Smooth muscle cell (in vitro differentiated cells): ENCODE data around the gene MOB1A. TPM values are rescaled to one million over a fixed set of nuclear protein-coding genes. Genes with fewer than 3 reads are reported as not detected.
"Not testable (repeated sequence)": the region's sequence is repeated elsewhere in the genome, so short reads cannot be mapped to it uniquely, and the experiment has no call there.

Experiments used
- DNase-seq: peaks from one replicate; lab custom pipeline; 2025; ENCODE audit not compliant: unreplicated experiment; lab: John Stamatoyannopoulos, UW
- H2AFZ ChIP-seq: fragments of 200-600 bp; sonication (generic); 2 replicates; pipeline ENCODE4 v1.6.0; 2016; ENCODE audit warnings: antibody characterized with exemption, low read depth, mild to moderate bottlenecking
- H3F3A ChIP-seq: fragments of 200-600 bp; sonication (generic); 2 replicates; pipeline ENCODE4 v1.6.0; 2017; ENCODE audit warnings: antibody characterized with exemption, low read depth
- H3K27ac ChIP-seq: fragments of 200-600 bp; sonication (generic); 2 replicates; pipeline ENCODE4 v1.5.1; 2016; ENCODE audit warnings: low read depth, mild to moderate bottlenecking
- H3K27me3 ChIP-seq: fragments of 200-600 bp; sonication (generic); 2 replicates; pipeline ENCODE4 v1.6.1; 2016; ENCODE audit warnings: low read depth, mild to moderate bottlenecking
- H3K36me3 ChIP-seq: fragments of 200-600 bp; sonication (generic); 2 replicates; pipeline ENCODE4 v1.5.1; 2016; ENCODE audit warnings: low read depth
- H3K4me1 ChIP-seq: fragments of 200-600 bp; sonication (generic); 2 replicates; pipeline ENCODE4 v1.5.1; 2016; ENCODE audit warnings: low read depth
- H3K4me2 ChIP-seq: fragments of 200-600 bp; sonication (generic); 2 replicates; pipeline ENCODE4 v1.6.0; 2016; ENCODE audit warnings: mild to moderate bottlenecking
- H3K4me3 ChIP-seq: fragments of 200-600 bp; sonication (generic); 2 replicates; pipeline ENCODE4 v1.5.1; 2016; ENCODE audit warnings: mild to moderate bottlenecking
- H3K79me2 ChIP-seq: fragments of 200-600 bp; sonication (generic); 2 replicates; pipeline ENCODE4 v1.6.0; 2016; ENCODE audit warnings: low read depth, mild to moderate bottlenecking
- H3K9ac ChIP-seq: fragments of 200-600 bp; sonication (generic); 2 replicates; pipeline ENCODE4 v1.6.0; 2016; ENCODE audit warnings: low read depth
- H3K9me3 ChIP-seq: fragments of 200-600 bp; sonication (generic); replicated peaks from 2 replicates; pipeline ENCODE4 v1.5.1; 2016; ENCODE audit warnings: low read depth
- H4K20me1 ChIP-seq: fragments of 200-600 bp; sonication (generic); 2 replicates; pipeline ENCODE4 v1.6.0; 2016; ENCODE audit warnings: low read depth
- CTCF ChIP-seq: fragments of 200-600 bp; sonication (generic); IDR thresholded peaks from 2 replicates; pipeline ENCODE4 v1.5.1; 2017; ENCODE audit warnings: borderline replicate concordance, mild to moderate bottlenecking, antibody characterized with exemption; ENCODE audit not compliant: insufficient read depth, poor library complexity, severe bottlenecking
- WGBS: methylation state at CpG from one replicate; pipeline ENCODE4 v1.1.7; 2016; ENCODE audit warnings: low lambda C conversion rate; 5-methylcytosine and 5-hydroxymethylcytosine counted together
- polyA plus RNA-seq: library from polyadenylated mRNA; unstranded; fragments of >200 nt; fragmentation: Nextera tagmentation; extraction: Ambion mirVana; gene quantifications from 2 replicates; pipeline ENCODE4 v1.2.1, GENCODE V29; 2016
- total RNA-seq: library from RNA; depleted of rRNA; stranded (reverse); fragments of >200 nt; gene quantifications from 2 replicates; pipeline ENCODE4 v1.2.3, GENCODE V29; 2014

Gene MOB1A
- total and polyA plus RNA-seq, 2 experiments from 2014 or later, result 45.2 to 98.1 TPM

- 40% methylated on average over 6 of the region's 6 CpGs for WGBS
- TF ChIP-seq CTCF, result no peak
- no peak overlapping the region for H3K4me3 ChIP-seq
- no peak overlapping the region for H3K27ac ChIP-seq
- no peak overlapping the region for H3K4me2 ChIP-seq
- H4K20me1 ChIP-seq, result no peaks in the 10 kb centered on the region
- H3K9me3 ChIP-seq, result no peaks in the 10 kb centered on the region
- H3K4me1 ChIP-seq, result peaks cover 5% of the 10 kb centered on the region
- peaks cover 25% of the 10 kb centered on the region for H3K27me3 ChIP-seq
- DNase-seq, result no peak
- no peaks in the 10 kb centered on the region for H3K79me2 ChIP-seq
- H2AFZ ChIP-seq, result peak overlapping the region; percentile 49
- H3K9ac ChIP-seq, result no peak overlapping the region
- H3K36me3 ChIP-seq, result no peaks in the 10 kb centered on the region
- H3F3A ChIP-seq, result no peaks in the 10 kb centered on the region
Observed at GRCh38 chr2:74188018-74188601, 9.4 kb upstream of the MOB1A start.

- H3K4me1 ChIP-seq, H4K20me1 ChIP-seq, DNase-seq, H3K4me3 ChIP-seq, H3K36me3 ChIP-seq, H3F3A ChIP-seq, H3K9me3 ChIP-seq, H3K79me2 ChIP-seq, H3K27ac ChIP-seq, H3K4me2 ChIP-seq, H3K9ac ChIP-seq, H2AFZ ChIP-seq: not testable (repeated sequence)
- peaks cover 18% of the 10 kb centered on the region for H3K27me3 ChIP-seq
- WGBS, result 92% methylated on average over 15 of the region's 15 CpGs
Observed at GRCh38 chr2:74186706-74187105, 8.0 kb upstream of the MOB1A start.

GRCh38 chr2:74186038-74186437, 7.4 kb upstream of the MOB1A start:
- Histone ChIP-seq H2AFZ (no peak overlapping the region), H3K27me3 (peaks cover 13% of the 10 kb centered on the region), H3K36me3 (no peaks in the 10 kb centered on the region), H3K79me2 (no peaks in the 10 kb centered on the region), H3K4me2 (no peak overlapping the region), H3K9me3 (no peaks in the 10 kb centered on the region), H4K20me1 (no peaks in the 10 kb centered on the region), H3K4me3 (no peak overlapping the region), H3F3A (no peaks in the 10 kb centered on the region), H3K9ac (no peak overlapping the region), H3K4me1 (peaks cover 5% of the 10 kb centered on the region), H3K27ac (no peak overlapping the region)
- 93% methylated on average over 9 of the region's 9 CpGs for WGBS
- DNase-seq, result no peak
- TF ChIP-seq CTCF, result no peak

GRCh38 chr2:74183878-74184277, 5.2 kb upstream of the MOB1A start:
- H3F3A ChIP-seq, result no peaks in the 10 kb centered on the region
- 90% methylated on average over 2 of the region's 2 CpGs for WGBS
- H3K27me3 ChIP-seq, result no peaks in the 10 kb centered on the region
- TF ChIP-seq CTCF, result no peak
- H3K4me2 ChIP-seq, result no peak overlapping the region
- no peak for DNase-seq
- no peak overlapping the region for H2AFZ ChIP-seq
- H3K9ac ChIP-seq, result no peak overlapping the region
- no peaks in the 10 kb centered on the region for H3K9me3 ChIP-seq
- H3K4me1 ChIP-seq, result peaks cover 5% of the 10 kb centered on the region
- no peaks in the 10 kb centered on the region for H4K20me1 ChIP-seq
- H3K36me3 ChIP-seq, result no peaks in the 10 kb centered on the region
- H3K27ac ChIP-seq, result no peak overlapping the region
- H3K4me3 ChIP-seq, result no peak overlapping the region
- H3K79me2 ChIP-seq, result no peaks in the 10 kb centered on the region
